Epithelial cell of esophagus (primary cell): ENCODE measurements around the gene ZFP92.

Experiments
- DNase-seq: peaks from one replicate; pipeline ENCODE4 v3.0.0; 2010; ENCODE audit warnings: low read depth
- H3K4me3 ChIP-seq: 2 replicates; pipeline ENCODE4 v1.5.1; 2011; ENCODE audit warnings: mild to moderate bottlenecking, low read length, control low read depth
- TF ChIP-seq, protein P1 (sequence below): IDR thresholded peaks from 2 replicates; pipeline ENCODE4 v1.5.1; 2011; ENCODE audit warnings: low read depth, mild to moderate bottlenecking, low read length, control low read depth, inconsistent platforms; ENCODE audit not compliant: insufficient read depth; ENCODE audit errors: missing control alignments

ZFP92 gene

DNA sequence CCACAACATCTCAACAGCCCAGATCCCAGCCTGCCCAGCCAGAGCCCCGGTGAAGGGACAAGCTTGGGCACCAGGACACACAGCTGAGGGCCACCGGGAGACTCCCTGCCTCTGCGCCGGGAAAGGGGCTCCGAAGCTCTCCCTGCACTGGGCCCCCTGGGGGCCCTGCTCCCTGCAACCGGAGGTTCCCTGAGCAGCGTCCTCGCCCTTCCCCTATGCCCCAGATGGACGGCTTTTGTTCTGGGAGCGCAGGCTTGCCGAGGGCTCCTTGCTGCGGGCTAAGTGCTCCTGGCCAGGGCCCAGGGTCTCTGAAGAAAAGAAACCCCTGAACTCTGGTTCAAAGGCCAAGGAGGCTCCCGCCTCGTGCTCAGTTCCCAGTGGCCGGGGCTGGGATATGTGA is 899 bp upstream of the ZFP92 start:
- DNase-seq, result no peak
- H3K4me3 ChIP-seq, result no peak overlapping the region
- TF ChIP-seq, protein P1, sequence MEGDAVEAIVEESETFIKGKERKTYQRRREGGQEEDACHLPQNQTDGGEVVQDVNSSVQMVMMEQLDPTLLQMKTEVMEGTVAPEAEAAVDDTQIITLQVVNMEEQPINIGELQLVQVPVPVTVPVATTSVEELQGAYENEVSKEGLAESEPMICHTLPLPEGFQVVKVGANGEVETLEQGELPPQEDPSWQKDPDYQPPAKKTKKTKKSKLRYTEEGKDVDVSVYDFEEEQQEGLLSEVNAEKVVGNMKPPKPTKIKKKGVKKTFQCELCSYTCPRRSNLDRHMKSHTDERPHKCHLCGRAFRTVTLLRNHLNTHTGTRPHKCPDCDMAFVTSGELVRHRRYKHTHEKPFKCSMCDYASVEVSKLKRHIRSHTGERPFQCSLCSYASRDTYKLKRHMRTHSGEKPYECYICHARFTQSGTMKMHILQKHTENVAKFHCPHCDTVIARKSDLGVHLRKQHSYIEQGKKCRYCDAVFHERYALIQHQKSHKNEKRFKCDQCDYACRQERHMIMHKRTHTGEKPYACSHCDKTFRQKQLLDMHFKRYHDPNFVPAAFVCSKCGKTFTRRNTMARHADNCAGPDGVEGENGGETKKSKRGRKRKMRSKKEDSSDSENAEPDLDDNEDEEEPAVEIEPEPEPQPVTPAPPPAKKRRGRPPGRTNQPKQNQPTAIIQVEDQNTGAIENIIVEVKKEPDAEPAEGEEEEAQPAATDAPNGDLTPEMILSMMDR, result no peak

DNA sequence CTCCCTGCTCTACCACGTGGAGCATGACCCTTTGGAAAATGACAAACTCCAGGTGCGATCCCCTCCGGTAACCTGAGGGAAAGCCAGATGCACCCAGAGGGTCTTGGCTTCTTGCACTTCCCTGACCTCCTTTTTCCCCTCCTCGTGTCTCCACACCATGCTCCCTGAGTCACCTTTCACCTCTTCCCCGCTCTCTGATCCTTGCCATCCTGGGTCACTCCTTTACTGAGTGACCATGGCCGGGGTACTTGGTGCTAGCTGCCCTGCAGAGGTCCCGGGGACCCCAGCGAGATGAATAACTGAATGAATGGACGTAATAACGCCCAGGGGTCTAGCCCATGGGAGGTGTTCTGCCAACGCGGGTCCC is 401 bp upstream of the ZFP92 start:
- TF ChIP-seq, protein P1, result no peak
- no peak for DNase-seq
- no peak overlapping the region for H3K4me3 ChIP-seq

DNA sequence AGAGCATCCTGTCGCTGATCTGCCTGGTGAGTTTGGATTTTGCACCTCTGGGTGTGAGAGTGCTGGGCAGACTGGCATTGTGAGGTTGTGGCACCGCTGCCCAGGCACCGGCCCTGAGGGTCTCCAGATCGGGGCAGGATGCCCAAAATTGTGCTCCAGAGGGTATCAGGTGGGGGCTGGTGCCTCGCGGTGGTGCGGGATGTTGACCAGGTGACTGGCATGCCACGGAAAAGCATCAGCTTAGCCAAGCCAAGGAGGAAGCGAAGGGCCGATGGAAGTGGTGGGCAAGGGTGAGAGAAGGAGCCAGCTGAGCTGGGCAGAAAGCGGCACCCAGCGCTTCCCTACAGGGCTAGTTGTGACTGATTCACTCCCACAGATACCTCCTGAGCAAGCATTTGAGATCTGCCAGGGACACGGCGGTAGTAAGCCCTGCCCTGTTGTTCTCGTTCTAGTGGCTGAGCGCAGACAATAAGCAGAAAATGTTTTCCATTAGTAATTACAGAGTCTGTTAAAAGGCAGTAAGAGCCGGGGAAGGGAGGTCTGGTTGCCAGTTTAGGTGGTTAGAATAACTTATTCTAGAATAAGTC is 809 bp downstream of the ZFP92 start:
- DNase-seq, result peak; percentile 23
- TF ChIP-seq, protein P1, result no peak
- no peak overlapping the region for H3K4me3 ChIP-seq

DNA sequence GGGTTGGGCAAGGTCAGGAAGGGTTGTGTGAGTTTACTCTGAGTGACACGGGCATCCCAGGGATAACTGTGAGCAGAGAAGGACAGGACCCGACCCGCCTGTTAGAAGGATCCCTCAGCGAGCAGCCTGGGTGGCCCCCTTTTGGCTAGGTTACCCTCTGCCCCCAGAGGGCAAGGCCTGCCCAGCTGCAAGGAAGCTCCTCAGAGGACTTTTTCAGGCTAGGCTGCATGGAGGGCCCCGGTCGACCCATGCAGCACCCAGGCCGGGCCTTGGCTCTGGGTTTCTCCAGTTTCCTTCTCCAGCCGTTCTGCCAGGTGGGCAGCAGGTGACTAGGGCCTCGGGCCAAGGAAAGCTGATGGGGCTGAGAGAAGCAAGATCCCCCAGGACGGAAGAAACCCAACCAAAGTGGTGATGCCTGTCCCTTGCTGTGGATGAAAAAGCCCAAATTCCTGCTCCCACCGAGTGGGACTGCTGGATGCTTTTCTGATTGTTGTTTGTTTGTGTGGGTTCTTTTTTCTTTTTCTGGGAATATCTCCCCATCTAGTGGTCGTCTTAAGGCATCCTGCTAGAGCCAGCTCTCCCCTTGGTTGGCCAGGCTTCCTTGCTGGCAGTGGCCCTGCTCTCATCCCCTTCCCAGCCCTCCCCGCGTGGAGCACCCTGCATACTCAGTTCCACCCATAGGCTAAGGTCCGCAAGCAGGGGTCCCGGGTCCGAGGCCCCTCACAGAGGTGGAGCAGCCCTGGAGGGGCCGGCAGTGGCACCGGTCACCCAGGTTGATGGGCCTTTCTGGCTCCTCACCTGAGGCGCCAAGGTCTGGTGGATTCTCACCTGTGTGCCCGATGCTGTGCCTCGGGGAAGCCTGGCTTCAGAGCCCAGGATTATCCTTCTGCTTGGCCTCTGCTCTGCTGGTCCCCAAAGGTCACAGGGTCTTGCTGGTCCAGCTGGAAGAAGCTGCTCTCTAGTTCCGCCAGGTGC is 1.8 kb downstream of the ZFP92 start:
- no peak for DNase-seq
- TF ChIP-seq, protein P1, result no peak
- no peak overlapping the region for H3K4me3 ChIP-seq

DNA sequence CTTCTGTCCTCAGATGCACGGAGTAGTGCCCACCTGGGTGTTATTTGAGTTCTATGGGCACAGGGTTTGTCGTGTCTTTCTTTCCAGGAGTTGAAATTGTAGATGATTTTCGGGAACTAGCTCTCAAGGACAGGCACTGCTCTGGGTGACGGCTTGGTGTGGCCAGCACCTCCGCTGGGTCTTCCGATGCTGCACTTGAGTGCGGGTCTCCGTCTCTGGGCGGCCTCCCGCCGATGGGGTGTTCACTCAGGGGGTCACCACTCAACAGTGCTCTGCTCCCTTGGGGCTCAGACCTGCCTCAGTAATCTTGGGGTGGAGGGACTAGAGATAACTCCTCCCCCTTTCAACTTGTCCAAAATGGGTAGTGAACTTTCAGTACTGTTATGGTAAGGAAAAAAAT is 2.5 kb downstream of the ZFP92 start:
- DNase-seq, result no peak
- no peak overlapping the region for H3K4me3 ChIP-seq
- TF ChIP-seq, protein P1, result no peak

DNA sequence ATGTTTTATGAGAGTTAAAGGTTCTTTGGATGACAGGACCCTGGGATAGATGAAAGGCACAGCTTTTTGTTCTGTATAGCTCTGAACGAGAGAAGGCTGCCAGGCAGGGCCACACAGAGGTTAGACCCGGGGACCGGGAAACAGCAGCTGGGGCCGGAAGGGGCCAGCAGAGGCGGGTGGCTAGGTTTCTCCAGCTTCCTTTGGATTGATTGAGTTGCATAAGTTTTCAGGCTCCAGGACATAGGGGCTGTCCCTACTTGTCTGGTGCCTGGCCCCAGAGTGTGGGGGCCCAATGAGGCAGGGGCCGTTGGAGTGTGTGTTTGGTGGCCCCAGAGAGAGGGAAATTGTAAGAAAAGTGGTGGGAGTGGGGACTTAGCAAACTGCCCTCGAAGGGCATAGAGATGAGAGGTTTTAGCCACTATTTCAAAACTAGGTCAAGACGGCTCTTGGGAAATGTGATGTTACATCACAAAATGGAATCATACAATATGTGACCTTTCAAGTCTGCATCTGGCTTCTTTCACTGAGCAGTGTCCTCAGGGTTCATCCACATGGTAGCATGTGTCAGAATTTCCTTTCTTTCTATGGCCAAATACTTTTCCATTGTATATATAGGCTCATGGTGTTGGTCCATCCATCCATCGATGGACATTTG is 3.7 kb downstream of the ZFP92 start:
- DNase-seq, result no peak
- TF ChIP-seq, protein P1, result no peak
- H3K4me3 ChIP-seq, result no peak overlapping the region
